Neutrophil (primary cell): ENCODE data around the gene LEFTY2.
"Not testable (repeated sequence)": the region's sequence is repeated elsewhere in the genome, so short reads cannot be mapped to it uniquely, and the experiment has no call there.

Experiments used
- H3K27ac ChIP-seq: fragments of 200-600 bp; sonication (generic); 2 replicates; pipeline ENCODE4 v1.5.1; 2016; ENCODE audit warnings: mild to moderate bottlenecking, moderate library complexity
- H3K27me3 ChIP-seq: fragments of 200-600 bp; sonication (generic); 2 replicates; pipeline ENCODE4 v1.6.0; 2016; ENCODE audit warnings: mild to moderate bottlenecking
- H3K36me3 ChIP-seq: fragments of 200-600 bp; sonication (generic); 2 replicates; pipeline ENCODE4 v1.5.1; 2017
- H3K4me1 ChIP-seq, 2 experiments: fragments of 200-600 bp in 1 of 2; sonication (generic) in 1 of 2; 1 replicate in 1 of 2; 2 replicates in 1 of 2; pipeline versions ENCODE4 v1.5.1 to v1.6.1; 2013 to 2016; ENCODE audit warnings: low read depth in 1 of 2, low read length in 1 of 2, mild to moderate bottlenecking in 1 of 2, moderate library complexity in 1 of 2; ENCODE audit not compliant: control insufficient read depth in 1 of 2, insufficient read depth in 1 of 2
- H3K4me3 ChIP-seq, 2 experiments: fragments of 200-600 bp in 1 of 2; sonication (generic) in 1 of 2; 1 replicate in 1 of 2; 2 replicates in 1 of 2; pipeline ENCODE4 v1.5.1; 2013 to 2016; ENCODE audit warnings: low read depth in 1 of 2, low read length in 1 of 2, mild to moderate bottlenecking in 1 of 2, moderate library complexity in 1 of 2
- H3K9me3 ChIP-seq: fragments of 200-600 bp; sonication (generic); 2 replicates; pipeline ENCODE4 v1.5.1; 2016
- TF ChIP-seq, protein P1 (sequence below): fragments of 200-600 bp; sonication (generic); IDR thresholded peaks from 2 replicates; pipeline ENCODE4 v1.5.1; 2016; ENCODE audit warnings: antibody characterized with exemption

Gene LEFTY2

DNA sequence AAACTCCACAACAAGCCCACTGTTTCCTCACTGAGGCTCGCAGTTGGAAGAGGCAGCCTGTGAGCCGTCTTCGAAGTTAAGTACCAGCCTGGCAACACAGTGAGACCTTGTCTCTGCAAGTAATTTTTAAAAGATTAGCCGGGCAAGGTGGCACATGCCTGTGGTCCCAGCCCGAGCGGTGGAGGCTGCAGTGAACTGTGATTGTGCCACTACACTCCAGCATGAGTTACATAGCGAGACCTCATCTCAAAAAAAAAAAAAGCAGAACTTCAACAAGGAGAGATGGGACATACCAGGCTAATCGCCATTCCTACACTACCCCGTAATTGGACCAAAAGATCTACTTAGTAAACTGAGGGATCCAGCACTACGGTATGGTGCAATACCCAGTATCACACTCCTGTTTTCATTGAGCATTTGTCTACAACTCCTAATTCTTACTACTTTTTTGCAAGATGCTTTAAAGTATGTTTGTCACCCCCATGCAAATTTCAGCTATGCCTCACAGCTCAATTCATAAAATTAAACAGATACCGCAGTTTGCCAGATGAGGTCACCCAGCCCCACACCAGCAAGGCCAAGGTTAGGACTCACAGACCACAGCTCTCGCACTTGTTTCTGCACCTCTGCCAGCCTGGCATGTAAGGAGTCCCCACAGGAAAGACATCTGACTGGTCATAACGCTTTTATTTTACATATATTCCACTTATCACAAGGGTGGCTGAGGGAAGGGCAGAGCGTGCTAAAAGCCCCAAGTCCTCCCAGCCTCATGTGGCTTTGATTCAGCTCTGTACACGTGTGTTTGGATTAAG, 37.1 kb upstream of the LEFTY2 start:
- Histone ChIP-seq H3K27ac (no peak overlapping the region), H3K36me3 (peaks cover 6% of the 10 kb centered on the region), H3K4me3 (no peak overlapping the region), H3K27me3 (no peaks in the 10 kb centered on the region), H3K4me1 (peaks cover 3 to 12% of the 10 kb centered on the region in 2 experiments), H3K9me3 (no peaks in the 10 kb centered on the region)
- TF ChIP-seq, protein P1, sequence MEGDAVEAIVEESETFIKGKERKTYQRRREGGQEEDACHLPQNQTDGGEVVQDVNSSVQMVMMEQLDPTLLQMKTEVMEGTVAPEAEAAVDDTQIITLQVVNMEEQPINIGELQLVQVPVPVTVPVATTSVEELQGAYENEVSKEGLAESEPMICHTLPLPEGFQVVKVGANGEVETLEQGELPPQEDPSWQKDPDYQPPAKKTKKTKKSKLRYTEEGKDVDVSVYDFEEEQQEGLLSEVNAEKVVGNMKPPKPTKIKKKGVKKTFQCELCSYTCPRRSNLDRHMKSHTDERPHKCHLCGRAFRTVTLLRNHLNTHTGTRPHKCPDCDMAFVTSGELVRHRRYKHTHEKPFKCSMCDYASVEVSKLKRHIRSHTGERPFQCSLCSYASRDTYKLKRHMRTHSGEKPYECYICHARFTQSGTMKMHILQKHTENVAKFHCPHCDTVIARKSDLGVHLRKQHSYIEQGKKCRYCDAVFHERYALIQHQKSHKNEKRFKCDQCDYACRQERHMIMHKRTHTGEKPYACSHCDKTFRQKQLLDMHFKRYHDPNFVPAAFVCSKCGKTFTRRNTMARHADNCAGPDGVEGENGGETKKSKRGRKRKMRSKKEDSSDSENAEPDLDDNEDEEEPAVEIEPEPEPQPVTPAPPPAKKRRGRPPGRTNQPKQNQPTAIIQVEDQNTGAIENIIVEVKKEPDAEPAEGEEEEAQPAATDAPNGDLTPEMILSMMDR: no peak

DNA sequence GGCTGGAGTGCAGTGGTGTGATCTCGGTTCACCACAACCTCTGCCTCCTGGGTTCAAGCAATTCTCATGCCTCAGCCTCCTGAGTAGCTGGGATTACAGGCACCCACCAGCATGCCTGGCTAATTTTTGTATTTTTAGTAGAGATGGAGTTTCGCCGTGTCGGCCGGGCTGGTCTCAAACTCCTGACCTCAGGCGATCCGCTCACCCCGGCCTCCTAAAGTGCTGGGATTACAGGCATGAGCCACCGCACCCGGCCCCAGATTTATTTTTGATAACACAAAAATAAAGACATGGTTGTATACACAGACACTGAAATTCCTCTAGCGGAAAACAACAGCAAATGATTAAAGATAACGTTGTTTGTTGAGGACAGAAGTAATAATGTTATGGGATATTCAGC, 34.1 kb upstream of the LEFTY2 start:
- H3K27ac ChIP-seq, H3K4me3 ChIP-seq, H3K4me1 ChIP-seq, H3K27me3 ChIP-seq, H3K36me3 ChIP-seq, H3K9me3 ChIP-seq: not testable (repeated sequence)

DNA sequence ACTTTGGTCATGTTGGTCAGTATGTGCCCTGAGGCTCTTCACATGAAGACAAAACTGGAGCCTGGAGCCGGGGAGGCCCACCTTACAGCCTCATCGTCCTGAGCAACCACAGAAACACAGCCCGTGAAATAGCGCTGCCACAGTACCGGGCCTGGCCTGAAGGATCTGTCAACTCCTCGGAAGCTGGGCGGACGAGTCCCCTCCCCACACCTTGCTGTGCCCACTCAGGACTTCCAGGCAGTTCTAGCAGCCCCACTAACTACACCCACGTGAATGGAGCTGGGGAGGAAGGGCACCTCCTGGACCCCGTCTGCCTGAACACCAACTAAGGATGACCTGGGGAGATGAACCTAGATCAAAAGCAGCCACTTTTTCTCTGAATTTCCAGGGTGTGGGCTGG, 33.4 kb upstream of the LEFTY2 start:
- H3K9me3 ChIP-seq: no peaks in the 10 kb centered on the region
- H3K4me3 ChIP-seq: no peak overlapping the region
- peaks cover 3 to 4% of the 10 kb centered on the region in 2 experiments for H3K4me1 ChIP-seq
- H3K27ac ChIP-seq: no peak overlapping the region
- TF ChIP-seq, protein P1: no peak
- peaks cover 4% of the 10 kb centered on the region for H3K36me3 ChIP-seq
- no peaks in the 10 kb centered on the region for H3K27me3 ChIP-seq

DNA sequence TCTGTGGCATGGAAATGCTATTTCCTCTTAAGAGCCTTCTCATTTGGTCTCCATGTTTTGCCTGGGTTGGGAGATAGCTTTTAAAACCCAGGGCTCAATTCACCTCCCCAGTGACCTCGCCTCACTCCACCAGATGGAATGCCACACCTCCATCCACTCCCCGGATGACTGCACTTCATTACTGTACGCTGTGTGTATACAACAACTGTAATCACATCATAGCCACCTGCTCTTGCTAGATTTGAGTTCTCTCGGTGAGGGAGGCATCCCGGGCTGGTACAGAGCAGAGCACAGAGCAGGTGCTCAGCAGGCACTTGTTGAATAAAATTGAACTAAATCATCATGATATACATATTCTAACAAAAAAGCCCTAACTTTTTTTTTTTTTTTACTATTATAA, 32.1 kb upstream of the LEFTY2 start:
- Histone ChIP-seq H3K27ac (no peak overlapping the region), H3K36me3 (peaks cover 4% of the 10 kb centered on the region), H3K27me3 (no peaks in the 10 kb centered on the region), H3K4me3 (no peak overlapping the region), H3K9me3 (no peaks in the 10 kb centered on the region), H3K4me1 (peaks cover 3 to 4% of the 10 kb centered on the region in 2 experiments)
- TF ChIP-seq, protein P1: no peak

DNA sequence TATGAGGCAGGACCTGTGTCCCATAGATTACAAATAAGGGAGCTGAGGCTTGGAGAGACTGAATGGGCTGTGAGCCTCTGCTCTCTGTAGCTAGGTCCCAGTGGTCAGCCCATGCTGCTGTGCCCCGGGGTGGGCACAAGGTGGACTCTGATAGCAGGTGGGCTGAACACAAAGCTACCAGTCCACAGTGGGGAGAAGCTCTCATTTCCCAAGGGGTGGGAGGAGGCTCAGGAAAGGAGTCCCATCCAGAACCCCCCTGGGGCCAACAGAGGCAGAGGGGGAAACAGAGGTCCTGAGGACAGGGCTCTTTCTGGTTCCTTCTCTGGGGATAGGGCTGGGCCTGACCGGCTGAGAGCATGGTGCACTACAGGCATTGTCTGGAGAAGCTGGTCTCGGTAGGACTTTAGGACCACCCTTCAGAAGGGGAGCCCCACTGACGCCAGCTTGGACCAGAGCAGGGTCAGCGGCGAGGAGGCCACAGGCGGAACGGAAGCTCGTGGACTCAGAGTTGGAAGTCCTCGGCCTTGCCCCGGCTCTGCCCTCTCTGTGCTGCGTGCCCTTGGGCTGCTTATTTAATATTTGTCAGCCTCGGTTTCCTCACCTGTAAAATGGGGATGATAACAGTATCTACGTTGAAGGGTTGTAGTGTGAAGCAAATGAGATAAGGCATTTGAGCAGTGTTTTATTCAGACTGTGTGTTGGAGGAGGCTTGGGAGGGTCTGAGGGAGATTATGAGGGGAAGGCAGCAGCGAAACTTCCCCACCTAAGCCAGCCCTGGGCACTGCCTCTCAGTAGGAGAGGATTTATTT, 31.5 kb upstream of the LEFTY2 start:
- Histone ChIP-seq H3K4me3 (no peak overlapping the region), H3K27me3 (no peaks in the 10 kb centered on the region), H3K9me3 (no peaks in the 10 kb centered on the region), H3K4me1 (peaks cover 3 to 4% of the 10 kb centered on the region in 2 experiments), H3K36me3 (peaks cover 4% of the 10 kb centered on the region), H3K27ac (no peak overlapping the region)
- TF ChIP-seq, protein P1: no peak

DNA sequence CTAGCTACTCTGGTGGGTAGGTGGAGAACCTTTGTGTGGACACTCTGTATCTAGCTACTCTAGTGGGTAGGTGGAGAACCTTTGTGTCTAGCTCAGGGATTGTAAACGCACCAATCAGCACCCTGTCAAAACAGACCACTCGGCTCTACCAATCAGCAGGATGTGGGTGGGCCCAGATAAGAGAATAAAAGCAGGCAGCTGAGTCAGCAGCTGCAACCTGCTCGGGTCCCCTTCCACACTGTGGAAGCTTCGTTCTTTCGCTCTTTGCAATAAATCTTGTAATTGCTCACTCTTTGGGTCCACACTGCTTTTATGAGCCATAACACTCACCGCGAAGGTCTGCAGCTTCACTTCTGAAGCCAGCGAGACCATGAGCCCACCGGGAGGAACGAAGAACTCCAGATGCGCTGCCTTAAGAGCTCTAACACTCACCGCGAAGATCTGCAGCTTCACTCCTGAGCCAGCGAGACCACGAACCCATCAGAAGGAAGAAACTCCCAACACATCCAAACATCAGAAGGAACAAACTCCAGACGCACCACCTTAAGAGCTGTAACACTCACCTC, 29.7 kb upstream of the LEFTY2 start:
- not testable (repeated sequence) for H3K9me3 ChIP-seq, H3K4me1 ChIP-seq, H3K36me3 ChIP-seq, H3K4me3 ChIP-seq, H3K27me3 ChIP-seq, H3K27ac ChIP-seq

DNA sequence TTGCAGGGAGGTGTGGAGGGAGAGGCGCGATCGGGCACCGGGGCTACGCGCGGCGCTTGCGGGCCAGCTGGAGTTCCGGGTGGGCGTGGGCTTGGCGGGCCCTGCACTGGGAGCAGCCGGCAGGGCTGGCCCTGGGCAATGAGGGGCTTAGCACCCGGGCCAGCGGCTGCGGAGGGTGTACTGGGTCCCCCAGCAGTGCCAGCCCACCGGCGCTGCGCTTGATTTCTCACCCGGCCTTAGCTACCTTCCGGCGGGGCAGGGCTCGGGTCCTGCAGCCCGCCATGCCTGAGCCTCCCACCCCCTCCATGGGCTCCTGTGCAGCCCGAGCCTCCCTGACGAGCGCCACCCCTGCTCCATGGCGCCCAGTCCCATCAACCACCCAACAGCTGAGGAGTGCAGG, 28.7 kb upstream of the LEFTY2 start:
- not testable (repeated sequence) for H3K36me3 ChIP-seq, H3K27ac ChIP-seq, H3K4me1 ChIP-seq

More for the DNA sequence above, 28.7 kb upstream of the LEFTY2 start:
- not testable (repeated sequence) for H3K4me3 ChIP-seq, H3K27me3 ChIP-seq, H3K9me3 ChIP-seq
